ENCODE measurements around the gene ASTL. TPM values are rescaled to one million over a fixed set of nuclear protein-coding genes. Genes with fewer than 3 reads are reported as not detected.
A peak's percentile ranks its signal among the peaks of the same experiment; 100 is the strongest.

The ASTL gene
- total RNA-seq, 1 experiment from 2014 or later, result 0.34 TPM

DNA sequence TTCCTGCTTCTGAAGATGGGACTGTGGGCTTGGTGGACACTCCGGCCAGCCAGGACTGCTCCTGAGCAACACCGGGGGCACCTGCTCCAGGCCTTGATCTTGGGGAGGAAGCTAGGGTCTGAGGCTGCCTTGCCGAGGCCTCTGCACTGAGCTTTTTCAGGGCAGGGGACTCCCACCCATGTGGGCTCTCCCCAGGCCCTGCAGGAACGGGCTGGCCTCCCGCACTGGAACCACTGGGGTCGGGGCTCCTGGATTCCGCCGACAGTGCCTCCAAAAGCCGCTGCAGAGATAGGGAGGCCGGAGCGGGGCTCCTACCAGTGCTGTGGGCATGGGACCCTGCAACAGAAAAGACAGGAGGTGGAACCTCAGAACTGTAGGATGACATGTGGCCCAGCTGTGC is 14.4 kb downstream of the ASTL start (continued):
- no peak for TF ChIP-seq CBX3 (IDR thresholded peaks at IDR 0.05; ENCODE audit: low read depth)
- no peak for TF ChIP-seq YY1 (IDR thresholded peaks at IDR 0.05; ENCODE audit: extremely low read depth, insufficient replicate concordance, low read depth, low read length)
- TF ChIP-seq RAD21 (IDR thresholded peaks at IDR 0.05; ENCODE audit: low read depth), result no peak
- no peak for TF ChIP-seq ELF1 (IDR thresholded peaks at IDR 0.05; ENCODE audit: borderline replicate concordance, low read depth)
- no peak for TF ChIP-seq ZNF274 (IDR thresholded peaks at IDR 0.05; ENCODE audit: low read depth, low read length)
- TF ChIP-seq CEBPB (IDR thresholded peaks at IDR 0.05; ENCODE audit: low read depth), result no peak
- TF ChIP-seq SP1 (IDR thresholded peaks at IDR 0.05; ENCODE audit: low read depth), result no peak

DNA sequence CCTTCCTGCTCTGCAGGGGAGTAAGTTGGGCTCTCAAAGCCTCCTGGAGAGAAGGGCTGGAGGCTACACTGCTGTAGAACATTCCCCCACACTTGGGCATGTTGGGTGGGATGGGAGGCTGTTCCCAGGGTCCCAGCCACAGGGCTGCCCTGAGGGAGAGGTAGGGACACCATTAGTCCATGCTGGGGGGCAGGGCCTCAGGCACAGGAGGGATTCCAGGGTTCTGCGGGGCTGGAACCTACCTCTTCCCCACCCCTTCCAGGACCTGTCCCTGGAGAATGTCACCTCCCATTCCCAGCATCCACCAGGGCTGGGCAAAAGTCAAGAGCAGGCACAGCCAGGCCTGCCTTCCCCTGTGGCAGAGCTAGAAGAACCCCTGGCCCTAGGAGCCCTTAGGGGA is 15.0 kb downstream of the ASTL start:
- no TSS peak for BruUV-seq (replicated peaks)
- no peaks in the 10 kb centered on the region for H3K4me1 ChIP-seq (ENCODE audit: control insufficient read depth in 1 of 2, insufficient read depth in 2 of 2, low read length in 2 of 2)
- no peaks in the 10 kb centered on the region for H3K9me2 ChIP-seq (ENCODE audit: insufficient read depth)
- H3K9me3 ChIP-seq (ENCODE audit: control insufficient read depth in 1 of 2, insufficient read depth in 1 of 2, low read depth in 1 of 2, low read length in 2 of 2), result no peaks in the 10 kb centered on the region
- ChIA-PET RAD21 (ENCODE audit: low non-redundant PET in 1 of 2, low total read pairs in 2 of 2, uncharacterized antibody in 2 of 2, unreplicated experiment in 2 of 2) (no interaction called here), CTCF (no interaction called here), POLR2A (no interaction called here)
- no peak overlapping the region for H3K4me3 ChIP-seq (replicated peaks in 1 of 2; ENCODE audit: low read depth in 1 of 2, low read length in 2 of 2)
- DNase-seq (ENCODE audit: low read depth, low spot score) (no peak), ATAC-seq (peak; percentile 49)
- intact Hi-C loops (cut with micrococcal nuclease), result no loop called here
- H3K4me2 ChIP-seq (ENCODE audit: low read length), result no peak overlapping the region
- 0 out of 2 replicates have a peak, but pooled peaks cover 3% of the 10 kb centered on the region for H3K27me3 ChIP-seq (ENCODE audit: insufficient read depth, low read length)
- H3K9ac ChIP-seq (ENCODE audit: low read length), result no peak overlapping the region
- no peak overlapping the region for H3K27ac ChIP-seq (ENCODE audit: low read depth, low read length)
- H4K20me1 ChIP-seq (ENCODE audit: insufficient read depth), result no peaks in the 10 kb centered on the region
- no peaks in the 10 kb centered on the region for H3K36me3 ChIP-seq (ENCODE audit: control insufficient read depth in 1 of 2, insufficient read depth in 2 of 2, low read length in 2 of 2)
- H2AFZ ChIP-seq (ENCODE audit: low read depth, low read length, poor library complexity, severe bottlenecking), result no peak overlapping the region
- no peak for TF ChIP-seq ELF1 (IDR thresholded peaks at IDR 0.05; ENCODE audit: borderline replicate concordance, low read depth)
- no peak for TF ChIP-seq SP1 (IDR thresholded peaks at IDR 0.05; ENCODE audit: low read depth)
- TF ChIP-seq EZH2 (IDR thresholded peaks at IDR 0.05), result no peak
- TF ChIP-seq JUND (IDR thresholded peaks at IDR 0.05), result no peak
- TF ChIP-seq ZFX (IDR thresholded peaks at IDR 0.05), result no peak
- no peak for TF ChIP-seq FOSL1 (IDR thresholded peaks at IDR 0.05; ENCODE audit: low read depth)
- TF ChIP-seq POLR2AphosphoS5 (IDR thresholded peaks at IDR 0.05; ENCODE audit: low read depth, low read length), result no peak
- TF ChIP-seq CBX3 (IDR thresholded peaks at IDR 0.05; ENCODE audit: low read depth), result no peak
- TF ChIP-seq, protein P1, sequence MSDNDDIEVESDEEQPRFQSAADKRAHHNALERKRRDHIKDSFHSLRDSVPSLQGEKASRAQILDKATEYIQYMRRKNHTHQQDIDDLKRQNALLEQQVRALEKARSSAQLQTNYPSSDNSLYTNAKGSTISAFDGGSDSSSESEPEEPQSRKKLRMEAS (IDR thresholded peaks at IDR 0.05), result no peak
- no peaks in the 10 kb centered on the region for H3K79me2 ChIP-seq (ENCODE audit: insufficient read depth, low read length)
